Bronchial epithelial cell (primary cell): ENCODE results near the gene SLC16A3. TPM values are rescaled to one million over a fixed set of nuclear protein-coding genes. Genes with fewer than 3 reads are reported as not detected.

ENCODE experiments used
- DNase-seq: peaks from one replicate; pipeline ENCODE4 v3.0.0-alpha.2; 2010; ENCODE audit warnings: low read depth
- FAIRE-seq: peaks from 2 replicates; lab custom pipeline; 2011; peaks lifted over from hg19 to GRCh38; lab: Jason Lieb, UNC
- H3K27me3 ChIP-seq: 2 replicates; pipeline ENCODE4 v1.5.1; 2011; ENCODE audit warnings: low read length; ENCODE audit not compliant: control insufficient read depth, insufficient read depth
- H3K36me3 ChIP-seq: 2 replicates; pipeline ENCODE4 v1.5.1; 2011; ENCODE audit warnings: low read length; ENCODE audit not compliant: control insufficient read depth, insufficient read depth
- H3K4me3 ChIP-seq: 2 replicates; pipeline ENCODE4 v1.5.1; 2011; ENCODE audit warnings: mild to moderate bottlenecking, low read depth, low read length, control low read depth
- total RNA-seq: library from RNA; depleted of rRNA; stranded (reverse); fragments of >200 nt; gene quantifications from 2 replicates; pipeline ENCODE4 v1.2.1, GENCODE V29; 2014
- TF ChIP-seq, protein P1 (sequence below): IDR thresholded peaks from 2 replicates; pipeline ENCODE4 v1.5.1; 2011; ENCODE audit warnings: mild to moderate bottlenecking, moderate library complexity, low read length, control low read depth, inconsistent platforms; ENCODE audit not compliant: insufficient read depth, severe bottlenecking

Gene SLC16A3
- total RNA-seq, 1 donor from 2014 or later: 162 TPM

DNA sequence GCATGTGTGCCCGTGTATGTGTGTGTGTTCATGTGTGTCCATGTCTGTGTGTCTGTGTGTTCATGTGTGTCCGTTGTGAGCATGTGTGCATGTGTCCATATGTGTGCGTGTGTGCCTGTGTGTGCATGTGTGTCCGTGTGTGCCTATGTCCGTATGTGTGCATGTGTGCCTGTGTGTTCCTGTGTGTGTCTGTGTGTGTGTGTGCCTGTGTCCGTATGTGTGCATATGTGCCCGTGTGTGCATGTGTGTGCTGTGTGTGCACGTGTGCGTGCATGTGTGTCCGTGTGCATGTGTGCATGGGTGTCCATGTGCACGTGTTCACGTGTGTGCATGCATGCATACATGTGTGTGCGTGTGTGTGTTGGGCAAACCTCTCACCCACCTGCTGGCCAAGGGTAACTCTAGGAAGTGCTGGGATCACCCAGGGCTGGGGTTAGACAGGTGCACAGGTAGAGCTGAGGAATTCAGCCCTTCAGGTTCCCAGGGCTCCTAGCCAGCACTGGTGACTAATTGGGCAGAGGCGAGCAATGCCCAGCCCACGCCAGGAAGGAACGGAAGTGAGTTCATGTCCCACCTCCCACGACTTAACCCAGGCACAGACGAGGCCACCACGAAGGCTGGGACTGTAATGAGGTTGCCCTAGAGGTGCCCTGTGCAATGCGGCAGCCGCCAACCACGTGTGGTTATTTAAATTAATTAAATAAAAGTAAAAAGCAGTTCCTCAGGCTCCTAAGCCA, 52.8 kb downstream of the SLC16A3 start:
- TF ChIP-seq, protein P1, sequence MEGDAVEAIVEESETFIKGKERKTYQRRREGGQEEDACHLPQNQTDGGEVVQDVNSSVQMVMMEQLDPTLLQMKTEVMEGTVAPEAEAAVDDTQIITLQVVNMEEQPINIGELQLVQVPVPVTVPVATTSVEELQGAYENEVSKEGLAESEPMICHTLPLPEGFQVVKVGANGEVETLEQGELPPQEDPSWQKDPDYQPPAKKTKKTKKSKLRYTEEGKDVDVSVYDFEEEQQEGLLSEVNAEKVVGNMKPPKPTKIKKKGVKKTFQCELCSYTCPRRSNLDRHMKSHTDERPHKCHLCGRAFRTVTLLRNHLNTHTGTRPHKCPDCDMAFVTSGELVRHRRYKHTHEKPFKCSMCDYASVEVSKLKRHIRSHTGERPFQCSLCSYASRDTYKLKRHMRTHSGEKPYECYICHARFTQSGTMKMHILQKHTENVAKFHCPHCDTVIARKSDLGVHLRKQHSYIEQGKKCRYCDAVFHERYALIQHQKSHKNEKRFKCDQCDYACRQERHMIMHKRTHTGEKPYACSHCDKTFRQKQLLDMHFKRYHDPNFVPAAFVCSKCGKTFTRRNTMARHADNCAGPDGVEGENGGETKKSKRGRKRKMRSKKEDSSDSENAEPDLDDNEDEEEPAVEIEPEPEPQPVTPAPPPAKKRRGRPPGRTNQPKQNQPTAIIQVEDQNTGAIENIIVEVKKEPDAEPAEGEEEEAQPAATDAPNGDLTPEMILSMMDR: no peak
- no peaks in the 10 kb centered on the region for H3K36me3 ChIP-seq
- FAIRE-seq (peak; percentile 96), DNase-seq (peak; percentile 92)
- H3K4me3 ChIP-seq: no peak overlapping the region
- no peaks in the 10 kb centered on the region for H3K27me3 ChIP-seq

DNA sequence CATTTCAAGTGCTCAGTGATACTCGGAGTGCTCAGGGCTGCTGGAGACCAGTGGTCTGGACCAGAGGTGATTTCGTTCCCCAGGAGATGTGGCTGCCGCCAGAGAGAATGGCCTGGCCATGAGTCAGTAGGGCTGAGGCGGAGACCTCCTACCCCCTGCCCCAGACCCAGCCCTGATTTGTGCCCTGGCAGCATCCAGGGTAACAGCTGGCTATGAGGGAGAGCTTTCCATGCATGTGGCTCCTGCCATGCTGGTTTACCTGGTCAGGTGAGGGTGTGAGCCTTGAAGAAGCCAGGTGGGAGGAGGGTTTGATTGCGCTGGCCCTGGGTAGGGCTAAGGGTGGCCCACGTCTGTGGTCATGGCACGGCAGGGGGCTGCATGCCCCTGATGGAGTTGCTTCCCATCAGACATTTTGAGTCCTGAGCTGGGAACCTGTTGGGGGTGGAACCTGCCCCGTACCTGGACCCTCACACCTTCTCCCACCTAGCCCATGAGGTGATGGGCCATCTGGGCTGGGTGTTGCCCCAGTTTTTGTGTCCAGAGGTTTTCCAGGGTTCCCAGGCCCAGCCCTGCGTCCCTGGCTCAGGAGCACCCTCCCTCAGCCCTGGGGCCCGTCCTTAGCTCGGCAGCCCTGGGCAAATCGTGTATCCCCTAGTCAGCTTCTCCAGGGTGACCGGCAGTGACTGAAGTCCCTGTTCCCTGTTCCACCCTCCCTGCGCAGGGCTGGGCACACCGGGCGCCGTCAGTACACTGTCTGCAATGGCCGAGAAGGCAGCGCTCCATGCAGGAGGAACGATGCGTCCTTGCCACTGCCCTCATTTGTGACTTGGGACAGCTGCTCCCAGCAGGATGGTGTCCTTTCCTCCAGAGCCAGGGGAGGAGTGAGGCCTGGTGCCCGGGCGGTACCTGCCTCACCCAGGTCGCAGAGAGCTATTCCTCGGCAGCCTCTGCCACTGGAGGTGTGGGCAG, 53.7 kb downstream of the SLC16A3 start:
- FAIRE-seq (no peak), DNase-seq (no peak)
- no peak overlapping the region for H3K4me3 ChIP-seq
- no peaks in the 10 kb centered on the region for H3K36me3 ChIP-seq
- H3K27me3 ChIP-seq: no peaks in the 10 kb centered on the region
- TF ChIP-seq, protein P1: no peak

DNA sequence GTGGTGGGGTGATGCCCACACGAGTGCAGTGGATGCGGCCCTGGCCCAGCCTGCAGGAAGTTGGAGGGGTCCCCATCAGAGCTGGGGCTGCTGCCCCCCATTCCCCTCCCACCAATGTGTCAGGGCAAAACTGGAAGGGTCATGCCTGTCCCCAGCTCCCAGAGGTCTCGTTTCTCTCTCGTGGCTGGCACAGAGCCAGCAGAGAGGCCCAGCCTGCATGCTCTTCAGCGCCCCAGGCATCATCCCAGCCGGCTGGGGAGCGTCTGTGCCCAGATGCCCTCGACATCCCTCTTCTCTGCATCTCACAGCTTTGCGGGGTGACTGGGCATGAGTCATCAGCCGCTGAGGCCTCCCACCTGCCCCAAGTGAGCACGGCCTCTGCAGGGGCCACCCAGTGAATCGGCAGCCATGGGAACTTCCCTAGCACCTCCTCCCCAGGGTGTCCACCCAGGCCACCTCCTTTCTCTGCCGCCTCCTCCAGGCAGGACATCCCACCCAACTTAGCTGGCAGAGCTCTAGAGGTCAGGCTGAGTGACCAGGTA, 54.4 kb downstream of the SLC16A3 start:
- no peaks in the 10 kb centered on the region for H3K36me3 ChIP-seq
- FAIRE-seq: no peak
- DNase-seq: peak; percentile 82

DNA sequence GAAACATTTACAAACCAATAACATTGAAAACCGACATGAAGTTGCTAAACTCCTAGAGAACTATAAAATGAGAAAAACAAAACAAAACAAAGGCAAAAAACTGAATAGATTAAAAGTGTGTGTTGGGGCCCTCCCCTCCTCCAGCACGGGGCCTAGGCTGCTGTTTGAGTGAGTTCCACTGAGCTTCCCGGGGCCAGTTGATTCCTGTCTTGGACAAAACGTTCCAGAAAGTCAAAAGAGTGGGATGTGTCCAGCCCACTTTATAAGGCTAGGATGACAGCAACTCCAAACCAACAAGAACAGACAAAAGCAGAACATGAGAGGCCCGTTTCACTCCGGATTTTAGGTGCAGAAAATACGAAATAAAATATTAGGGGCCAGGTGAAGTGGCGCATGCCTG, 56.3 kb downstream of the SLC16A3 start:
- H3K27me3 ChIP-seq: no peaks in the 10 kb centered on the region
- H3K4me3 ChIP-seq: no peak overlapping the region
- peak; percentile 70 for DNase-seq
- H3K36me3 ChIP-seq: no peaks in the 10 kb centered on the region
- no peak for FAIRE-seq
- TF ChIP-seq, protein P1: no peak

More for the DNA sequence above, 54.4 kb downstream of the SLC16A3 start:
- Histone ChIP-seq H3K4me3 (no peak overlapping the region), H3K27me3 (no peaks in the 10 kb centered on the region)
- TF ChIP-seq, protein P1: no peak

DNA sequence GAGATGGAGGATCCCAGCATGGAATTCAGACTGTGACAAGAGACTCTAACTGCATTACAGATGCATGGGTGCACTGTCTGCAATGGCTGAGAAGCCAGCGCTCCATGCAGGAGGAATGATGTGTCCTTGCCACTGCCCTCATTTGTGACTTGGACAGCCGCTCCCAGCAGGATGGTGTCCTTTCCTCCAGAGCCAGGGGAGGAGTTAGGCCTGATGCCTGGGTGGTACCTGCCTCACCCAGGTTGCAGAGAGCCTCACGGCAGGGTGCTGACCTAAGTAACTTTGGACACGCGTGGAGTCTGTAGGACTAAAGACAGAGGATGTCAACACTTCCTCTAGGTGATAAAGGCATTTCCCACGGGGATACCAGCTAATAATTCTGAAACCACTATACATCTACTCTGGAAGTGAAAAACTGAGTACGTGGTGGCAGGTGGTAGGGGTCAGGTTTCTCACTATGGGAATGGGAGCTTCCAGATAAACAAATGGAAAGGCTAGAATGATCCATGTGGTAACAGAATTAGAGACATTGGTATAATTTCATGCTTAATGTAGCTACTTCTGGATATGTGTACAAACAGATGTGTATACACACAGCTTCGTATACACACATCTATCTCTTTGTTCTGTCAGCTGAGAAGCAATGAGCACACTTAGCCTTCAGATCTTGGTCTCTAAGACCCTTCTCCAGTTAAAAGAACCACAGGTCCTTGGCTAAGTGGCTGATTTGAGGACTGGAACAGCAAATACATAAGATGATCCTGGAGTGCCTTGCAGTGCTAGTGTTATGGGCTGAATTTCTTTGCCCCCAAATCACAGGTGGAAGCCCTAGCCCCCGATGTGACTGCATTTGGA, 58.4 kb downstream of the SLC16A3 start:
- Histone ChIP-seq H3K27me3 (no peaks in the 10 kb centered on the region), H3K36me3 (no peaks in the 10 kb centered on the region), H3K4me3 (no peak overlapping the region)
- FAIRE-seq (no peak), DNase-seq (no peak)
- TF ChIP-seq, protein P1: no peak
